ENCODE data around the gene RASGRF2. TPM values are rescaled to one million over a fixed set of nuclear protein-coding genes. Genes with fewer than 3 reads are reported as not detected.

RASGRF2 gene
- total and polyA plus RNA-seq, 9 of the 15 experiments (the other 6 are each of a cell fraction or from before 2014, with no cell fraction given): 0.01 to 0.22 (median 0.08) TPM; not detected in 2

DNA sequence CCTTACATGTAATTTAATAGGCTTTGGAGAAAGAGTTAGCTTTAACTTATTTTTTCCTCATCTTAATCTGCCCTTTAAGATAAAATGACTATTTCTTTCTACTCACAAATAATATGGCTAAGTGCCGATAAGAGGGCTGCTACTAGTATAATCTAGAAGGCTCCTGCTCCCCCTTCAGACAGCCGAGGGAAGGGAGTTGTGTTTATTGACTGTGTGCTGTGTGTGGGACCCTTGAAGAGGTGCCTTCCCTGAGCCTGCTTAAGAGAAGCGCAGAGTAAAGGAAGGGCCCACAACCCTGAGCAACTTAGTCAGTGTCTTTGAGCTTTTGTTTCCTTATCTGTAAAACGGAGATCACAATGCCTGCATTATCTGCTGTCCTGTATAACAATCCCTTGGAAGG lies 244.9 kb downstream of the RASGRF2 start:
- Histone ChIP-seq H3K9me1 (ENCODE audit: control insufficient read depth, insufficient read depth, low read length) (no peaks in the 10 kb centered on the region), H3K36me3 (ENCODE audit: control insufficient read depth, insufficient read depth, low read length) (no peaks in the 10 kb centered on the region), H3K4me2 (ENCODE audit: insufficient read depth, low read length) (no peak overlapping the region), H3K9me3 (replicated peaks; ENCODE audit: control insufficient read depth, insufficient read depth, low read depth, low read length) (no peaks in the 10 kb centered on the region), H4K20me1 (replicated peaks; ENCODE audit: control insufficient read depth, insufficient read depth, low read length) (no peaks in the 10 kb centered on the region), H2AFZ (ENCODE audit: low read depth, low read length) (no peak overlapping the region), H3K79me2 (ENCODE audit: control insufficient read depth, insufficient read depth, low read length) (no peaks in the 10 kb centered on the region), H3K27ac (ENCODE audit: extremely low read depth, low read depth, low read length) (no peak overlapping the region), H3K27me3 (ENCODE audit: control insufficient read depth in 2 of 2, insufficient read depth in 2 of 2, low read length in 2 of 2) (peaks cover 34 to 55% of the 10 kb centered on the region in 2 experiments), H3K4me3 (no peak overlapping the region), H3K4me1 (replicated peaks in 1 of 2; ENCODE audit: control insufficient read depth in 2 of 2, insufficient read depth in 2 of 2, low read length in 2 of 2) (no peaks in the 10 kb centered on the region), H3K9ac (ENCODE audit: insufficient read depth in 1 of 2, low read depth in 2 of 2, low read length in 2 of 2) (no peak overlapping the region)
- intact Hi-C loops (cut with micrococcal nuclease): loop anchor here (5.0 kb wide), 1 partner anchor 92 kb away; no protein-coding TSS in a partner anchor
- POLR2A ChIA-PET: interaction anchor here (0.7 kb wide), 1 partner anchor 16 kb away, joined by 3 read pairs; no protein-coding TSS in a partner anchor
- DNase-seq (ENCODE audit: extremely low read depth in 1 of 4, low spot score in 3 of 4) (peak in 2 of 4 experiments; percentile 11 to 16), FAIRE-seq (no peak), ATAC-seq (peak; percentile 70; the same call in 2 of the 3 replicates)
- TF ChIP-seq, protein P1, sequence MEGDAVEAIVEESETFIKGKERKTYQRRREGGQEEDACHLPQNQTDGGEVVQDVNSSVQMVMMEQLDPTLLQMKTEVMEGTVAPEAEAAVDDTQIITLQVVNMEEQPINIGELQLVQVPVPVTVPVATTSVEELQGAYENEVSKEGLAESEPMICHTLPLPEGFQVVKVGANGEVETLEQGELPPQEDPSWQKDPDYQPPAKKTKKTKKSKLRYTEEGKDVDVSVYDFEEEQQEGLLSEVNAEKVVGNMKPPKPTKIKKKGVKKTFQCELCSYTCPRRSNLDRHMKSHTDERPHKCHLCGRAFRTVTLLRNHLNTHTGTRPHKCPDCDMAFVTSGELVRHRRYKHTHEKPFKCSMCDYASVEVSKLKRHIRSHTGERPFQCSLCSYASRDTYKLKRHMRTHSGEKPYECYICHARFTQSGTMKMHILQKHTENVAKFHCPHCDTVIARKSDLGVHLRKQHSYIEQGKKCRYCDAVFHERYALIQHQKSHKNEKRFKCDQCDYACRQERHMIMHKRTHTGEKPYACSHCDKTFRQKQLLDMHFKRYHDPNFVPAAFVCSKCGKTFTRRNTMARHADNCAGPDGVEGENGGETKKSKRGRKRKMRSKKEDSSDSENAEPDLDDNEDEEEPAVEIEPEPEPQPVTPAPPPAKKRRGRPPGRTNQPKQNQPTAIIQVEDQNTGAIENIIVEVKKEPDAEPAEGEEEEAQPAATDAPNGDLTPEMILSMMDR (IDR thresholded peaks at IDR 0.05 in 2 of 3, conservative IDR thresholded peaks at IDR 0.05 in 1 of 3; ENCODE audit: insufficient read depth in 2 of 3, low read depth in 1 of 3, low read length in 3 of 3): peak in 2 of 3 experiments; percentile 25 to 29; a peak in 2 of 6 replicates
- no peak for TF ChIP-seq CBX5 (IDR thresholded peaks at IDR 0.05; ENCODE audit: borderline replicate concordance, low read depth)
- TF ChIP-seq ATF1 (CRISPR knock-in tag; IDR thresholded peaks at IDR 0.05): no peak
- no peak for TF ChIP-seq ATF1 (tag; IDR thresholded peaks at IDR 0.05)
- no TSS peak for BruUV-seq (replicated peaks)
- CTCF ChIA-PET (ENCODE audit: low intra/inter-chr PET ratio): no interaction called here
- in situ Hi-C loops (cut with MboI): no loop called here
- 10% methylated on average over 4 of the region's 4 CpGs for WGBS (ENCODE audit: insufficient coverage, low coverage, missing lambda C conversion rate)

Measured in K562 (cell line).